ENCODE data around the gene TKTL2. TPM values are rescaled to one million over a fixed set of nuclear protein-coding genes. Genes with fewer than 3 reads are reported as not detected.

The TKTL2 gene
- polyA plus RNA-seq, 4 donors = 0.01 TPM; not detected in 3

Other genes with a start within 250 kb of the TKTL2 start
- 1 to 10 TPM in 2 of 4 donors, under 1 TPM in 1, not detected in 1; 0.22 to 3.5 (median 1.5) TPM for gene NPY1R, start 141.2 kb downstream of the TKTL2 start, polyA plus RNA-seq
- gene NPY5R, start 129.9 kb downstream of the TKTL2 start, polyA plus RNA-seq = under 1 TPM in 2 of 4 donors, not detected in 2; 0.07 to 0.19 TPM
- 10 to 100 TPM in 2 of 4 donors, 1 to 10 TPM in 2; 3.8 to 25.3 (median 10.8) TPM for gene TMA16, start 20.9 kb upstream of the TKTL2 start, polyA plus RNA-seq

All from small intestine (tissue), 4 donors.